Glutamatergic neuron (in vitro differentiated cells): ENCODE measurements around the gene KCNJ6. TPM values are rescaled to one million over a fixed set of nuclear protein-coding genes. Genes with fewer than 3 reads are reported as not detected.

Experiments
- DNase-seq: peaks from one replicate; pipeline ENCODE4 v3.0.0; 2022
- H3K27ac Mint-ChIP-seq: one replicate; pipeline ENCODE4 v1.8.0; 2020; ENCODE audit warnings: mild to moderate bottlenecking, mixed read lengths, inconsistent platforms; ENCODE audit not compliant: unreplicated experiment
- H3K27me3 Mint-ChIP-seq: one replicate; pipeline ENCODE4 v1.8.0; 2020; ENCODE audit warnings: mild to moderate bottlenecking, moderate library complexity, mixed read lengths, inconsistent platforms; ENCODE audit not compliant: unreplicated experiment
- H3K36me3 Mint-ChIP-seq: one replicate; pipeline ENCODE4 v1.8.0; 2020; ENCODE audit warnings: mild to moderate bottlenecking, mixed read lengths, inconsistent platforms; ENCODE audit not compliant: unreplicated experiment
- H3K4me1 Mint-ChIP-seq: one replicate; pipeline ENCODE4 v1.8.0; 2020; ENCODE audit warnings: mild to moderate bottlenecking, low read depth, mixed read lengths, inconsistent platforms; ENCODE audit not compliant: unreplicated experiment
- H3K4me3 Mint-ChIP-seq: one replicate; pipeline ENCODE4 v1.8.0; 2020; ENCODE audit warnings: mild to moderate bottlenecking, mixed read lengths, inconsistent platforms; ENCODE audit not compliant: unreplicated experiment
- H3K9me3 Mint-ChIP-seq: one replicate; pipeline ENCODE4 v1.8.0; 2020; ENCODE audit warnings: mild to moderate bottlenecking, moderate library complexity, mixed read lengths, inconsistent platforms; ENCODE audit not compliant: unreplicated experiment
- total RNA-seq: library from RNA; stranded (reverse); fragmentation: NEBNext Ultra II Directional; extraction: Animal tissue kit (Norgen Biotek cat#: 25700); gene quantifications from one replicate; pipeline ENCODE4 v1.2.1, GENCODE V29; 2021; ENCODE audit not compliant: unreplicated experiment
- TF ChIP-seq, protein P1 (sequence below): fragments of 200-600 bp; sonication (generic); IDR thresholded peaks from one replicate; pipeline ENCODE4 v1.5.0; 2021; ENCODE audit not compliant: partially characterized antibody, unreplicated experiment

KCNJ6 gene
- total RNA-seq, 1 donor from 2014 or later: 80.5 TPM

DNA sequence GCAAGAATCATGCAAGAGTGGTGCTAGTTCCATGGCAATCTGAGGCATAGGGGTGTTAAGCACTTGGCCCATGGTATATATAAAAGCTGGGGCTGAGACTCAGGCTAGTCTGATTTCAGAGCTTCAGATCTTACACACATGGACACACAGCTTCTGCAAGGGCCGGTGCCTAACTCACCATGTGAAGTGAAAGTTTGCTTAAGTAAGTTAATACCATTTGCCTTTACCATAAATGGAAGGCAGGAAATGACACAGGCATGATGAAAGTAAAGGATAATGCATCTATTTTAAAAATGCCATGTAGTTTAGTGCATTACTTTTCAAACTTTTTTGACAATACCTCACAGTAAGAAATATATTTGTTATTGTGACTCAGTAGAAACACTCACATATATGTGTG lies 122.6 kb downstream of the KCNJ6 start:
- H3K9me3 Mint-ChIP-seq: peaks cover 3% of the 10 kb centered on the region
- no peak overlapping the region for H3K27ac Mint-ChIP-seq
- no peaks in the 10 kb centered on the region for H3K27me3 Mint-ChIP-seq
- peaks cover 8% of the 10 kb centered on the region for H3K36me3 Mint-ChIP-seq
- peaks cover 3% of the 10 kb centered on the region for H3K4me1 Mint-ChIP-seq
- DNase-seq: no peak
- H3K4me3 Mint-ChIP-seq: no peak overlapping the region
- TF ChIP-seq, protein P1, sequence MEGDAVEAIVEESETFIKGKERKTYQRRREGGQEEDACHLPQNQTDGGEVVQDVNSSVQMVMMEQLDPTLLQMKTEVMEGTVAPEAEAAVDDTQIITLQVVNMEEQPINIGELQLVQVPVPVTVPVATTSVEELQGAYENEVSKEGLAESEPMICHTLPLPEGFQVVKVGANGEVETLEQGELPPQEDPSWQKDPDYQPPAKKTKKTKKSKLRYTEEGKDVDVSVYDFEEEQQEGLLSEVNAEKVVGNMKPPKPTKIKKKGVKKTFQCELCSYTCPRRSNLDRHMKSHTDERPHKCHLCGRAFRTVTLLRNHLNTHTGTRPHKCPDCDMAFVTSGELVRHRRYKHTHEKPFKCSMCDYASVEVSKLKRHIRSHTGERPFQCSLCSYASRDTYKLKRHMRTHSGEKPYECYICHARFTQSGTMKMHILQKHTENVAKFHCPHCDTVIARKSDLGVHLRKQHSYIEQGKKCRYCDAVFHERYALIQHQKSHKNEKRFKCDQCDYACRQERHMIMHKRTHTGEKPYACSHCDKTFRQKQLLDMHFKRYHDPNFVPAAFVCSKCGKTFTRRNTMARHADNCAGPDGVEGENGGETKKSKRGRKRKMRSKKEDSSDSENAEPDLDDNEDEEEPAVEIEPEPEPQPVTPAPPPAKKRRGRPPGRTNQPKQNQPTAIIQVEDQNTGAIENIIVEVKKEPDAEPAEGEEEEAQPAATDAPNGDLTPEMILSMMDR: no peak

DNA sequence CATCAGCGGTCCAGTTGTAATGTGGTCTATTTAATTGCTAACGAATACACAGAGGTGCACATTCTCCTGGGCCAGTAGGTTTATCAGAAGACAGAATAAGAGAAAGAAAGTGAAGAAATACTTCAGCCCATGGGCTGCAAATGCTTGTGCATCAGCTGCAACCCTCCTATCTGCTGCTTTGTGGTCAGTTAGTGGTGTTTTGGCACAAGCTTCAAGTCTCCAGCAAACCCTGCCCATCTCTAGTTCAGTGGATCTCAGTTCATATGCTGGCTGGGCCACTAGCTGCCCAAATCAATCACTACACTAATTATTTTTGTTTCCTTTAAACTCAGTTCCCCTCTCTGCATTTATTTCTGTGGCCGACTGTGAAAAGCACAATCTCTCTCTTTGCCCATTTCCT lies 124.2 kb downstream of the KCNJ6 start:
- Mint-ChIP-seq H3K27ac (no peak overlapping the region), H3K4me1 (peaks cover 3% of the 10 kb centered on the region), H3K36me3 (peaks cover 10% of the 10 kb centered on the region), H3K27me3 (no peaks in the 10 kb centered on the region), H3K9me3 (peaks cover 3% of the 10 kb centered on the region), H3K4me3 (no peak overlapping the region)
- TF ChIP-seq, protein P1: no peak
- no peak for DNase-seq

- Mint-ChIP-seq H3K4me1 (peaks cover 7% of the 10 kb centered on the region), H3K27me3 (peaks cover 1% of the 10 kb centered on the region), H3K36me3 (peaks cover 8% of the 10 kb centered on the region), H3K4me3 (no peak overlapping the region), H3K27ac (no peak overlapping the region), H3K9me3 (peaks cover 2% of the 10 kb centered on the region)
- TF ChIP-seq, protein P1: no peak
- DNase-seq: no peak
Measured at GRCh38 chr21:37790905-37791304, 125.4 kb downstream of the KCNJ6 start.

DNA sequence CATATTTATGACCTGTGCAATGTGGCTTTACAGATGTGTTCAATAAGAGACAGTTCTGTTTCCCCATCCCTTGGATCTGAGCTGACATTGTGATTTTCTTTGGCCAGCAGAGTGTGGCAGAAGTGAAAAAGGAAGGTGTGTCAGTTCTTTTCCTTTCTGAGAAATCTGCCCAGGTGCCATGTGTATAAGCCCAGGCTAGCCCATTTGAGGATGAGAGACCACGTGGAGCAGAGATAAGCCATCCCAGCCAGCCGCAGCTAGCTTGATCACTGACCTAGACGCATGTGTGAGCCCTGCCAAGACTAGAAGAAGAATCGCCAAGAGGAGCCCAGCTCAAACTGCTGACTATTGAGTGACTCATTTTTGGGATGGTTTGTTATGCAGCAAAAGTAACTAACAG lies 127.8 kb downstream of the KCNJ6 start:
- TF ChIP-seq, protein P1: no peak
- Mint-ChIP-seq H3K4me1 (peaks cover 13% of the 10 kb centered on the region), H3K36me3 (peaks cover 7% of the 10 kb centered on the region), H3K4me3 (no peak overlapping the region), H3K27me3 (peaks cover 2% of the 10 kb centered on the region), H3K9me3 (peaks cover 2% of the 10 kb centered on the region), H3K27ac (no peak overlapping the region)
- DNase-seq: no peak

- Mint-ChIP-seq H3K27me3 (peaks cover 5% of the 10 kb centered on the region), H3K9me3 (peaks cover 2% of the 10 kb centered on the region), H3K27ac (no peak overlapping the region), H3K4me1 (peaks cover 13% of the 10 kb centered on the region), H3K4me3 (no peak overlapping the region), H3K36me3 (peaks cover 17% of the 10 kb centered on the region)
- no peak for DNase-seq
- TF ChIP-seq, protein P1: no peak
Measured at GRCh38 chr21:37787456-37787855, 128.8 kb downstream of the KCNJ6 start.
